Stimulated activated CD4-positive, alpha-beta T cell treated with anti-CD3 and anti-CD28 coated beads, Interleukin-12 subunit alpha, Interleukin-12 subunit beta, amount 100 ng/mL, for 48 hours (primary cell): ENCODE measurements around the gene KCNJ4.
"Not testable (repeated sequence)": the region's sequence is repeated elsewhere in the genome, so short reads cannot be mapped to it uniquely, and the experiment has no call there.

Experiments
- DNase-seq, 3 donors: peaks; one replicate each; pipeline ENCODE4 v3.0.0-alpha.2; 2020; ENCODE audit warnings: low read depth in 2 of 3, low spot score in 1 of 3

Gene KCNJ4

DNA sequence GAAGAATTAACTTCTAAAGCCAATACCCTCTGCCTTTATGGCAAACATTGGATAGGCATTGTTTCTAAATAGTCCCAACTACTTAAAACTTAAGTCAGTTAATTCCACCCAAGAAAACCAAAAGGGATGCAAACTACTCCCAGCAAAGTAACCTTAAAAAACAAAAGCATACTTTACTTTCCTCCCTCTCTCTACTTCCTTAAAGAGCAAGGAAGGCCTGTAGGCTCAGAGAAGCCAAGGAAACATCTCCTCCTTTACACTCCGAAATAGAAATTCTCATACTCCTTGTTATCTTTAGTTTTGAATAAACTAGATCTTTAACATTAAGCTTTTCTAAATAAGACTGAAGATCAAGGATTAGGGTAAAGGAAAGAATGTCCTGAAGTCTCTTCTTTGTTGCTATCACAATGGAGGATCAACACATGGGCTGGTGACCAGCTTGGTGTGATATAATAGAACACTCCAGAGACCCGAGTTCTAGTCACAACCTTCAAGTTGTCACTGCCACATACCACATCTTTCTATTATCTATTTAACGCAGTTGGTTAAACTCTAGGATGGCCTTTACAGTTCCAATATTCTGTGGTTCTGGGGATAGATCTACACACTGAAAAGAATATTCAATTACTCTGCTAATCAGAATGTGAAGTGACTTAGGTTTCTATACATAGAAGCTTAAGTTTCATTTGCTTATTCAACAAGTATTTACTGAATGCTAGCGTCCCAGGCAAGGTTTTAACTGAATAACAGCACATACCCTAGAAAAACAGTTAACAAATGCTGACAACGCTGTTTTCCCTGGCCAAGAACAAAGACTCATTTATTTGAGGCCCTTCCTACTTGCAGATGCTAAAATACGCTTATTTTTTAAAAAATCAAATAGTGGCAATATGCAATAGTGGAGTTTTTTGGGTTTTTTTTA is 66.2 kb downstream of the KCNJ4 start:
- not testable (repeated sequence) for DNase-seq

GRCh38 chr22:38386918-38387317 is 68.1 kb downstream of the KCNJ4 start:
- not testable (repeated sequence) for DNase-seq

GRCh38 chr22:38383417-38383816 is 71.6 kb downstream of the KCNJ4 start:
- no peak for DNase-seq

DNA sequence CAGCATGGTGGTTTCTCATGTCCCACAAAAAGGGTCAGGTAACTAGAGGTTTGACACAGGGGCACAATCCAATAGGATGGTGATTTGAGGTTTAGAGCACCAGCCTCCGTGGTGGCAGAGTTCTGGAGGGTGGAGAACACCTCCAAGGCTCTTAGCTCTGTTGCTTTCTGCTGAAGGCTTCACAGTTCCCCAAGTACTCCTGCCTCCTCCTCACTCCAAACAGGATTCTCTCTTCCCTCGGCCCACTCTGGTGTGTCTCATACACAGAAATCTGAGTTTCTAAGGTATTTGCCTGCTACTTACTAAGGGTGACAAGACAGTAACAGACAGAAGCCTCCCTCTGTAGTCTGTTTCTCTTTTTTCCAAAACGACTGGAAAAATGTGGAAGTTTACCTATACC is 73.6 kb downstream of the KCNJ4 start:
- DNase-seq = not testable (repeated sequence)
